NCI-H2081 (cell line): ENCODE data around the gene SCRN1.
A peak's percentile ranks its signal among the peaks of the same experiment; 100 is the strongest.

ENCODE experiments used
- DNase-seq, 2 experiments: peaks; one replicate each; lab custom pipeline; 2025; lab: John Stamatoyannopoulos, UW

Gene SCRN1

GRCh38 chr7:29926741-29927140 is 62.9 kb downstream of the SCRN1 start:
- no peak for DNase-seq

GRCh38 chr7:29926216-29926615 is 63.4 kb downstream of the SCRN1 start:
- no peak for DNase-seq

- DNase-seq: no peak
Observed at GRCh38 chr7:29924684-29925083, 64.9 kb downstream of the SCRN1 start.

GRCh38 chr7:29924006-29924405 is 65.6 kb downstream of the SCRN1 start:
- DNase-seq: no peak

GRCh38 chr7:29922921-29923700 is 66.5 kb downstream of the SCRN1 start:
- DNase-seq: no peak

GRCh38 chr7:29921404-29922010 is 68.1 kb downstream of the SCRN1 start:
- peak; percentile 37 to 73 for DNase-seq

- no peak for DNase-seq
Observed at GRCh38 chr7:29920491-29920890, 69.1 kb downstream of the SCRN1 start.

- no peak for DNase-seq
Observed at GRCh38 chr7:29919790-29920189, 69.8 kb downstream of the SCRN1 start.

GRCh38 chr7:29918850-29919249 is 70.8 kb downstream of the SCRN1 start:
- no peak for DNase-seq

GRCh38 chr7:29917641-29918040 is 72.0 kb downstream of the SCRN1 start:
- DNase-seq: no peak

- no peak for DNase-seq
Observed at GRCh38 chr7:29915481-29916215, 74.0 kb downstream of the SCRN1 start.

GRCh38 chr7:29914180-29914579 is 75.4 kb downstream of the SCRN1 start:
- DNase-seq: no peak

- DNase-seq: no peak
Observed at GRCh38 chr7:29906200-29907022, 83.2 kb downstream of the SCRN1 start.

- DNase-seq: no peak
Observed at GRCh38 chr7:29900745-29901144, 88.9 kb downstream of the SCRN1 start.

GRCh38 chr7:29898301-29898700 is 91.3 kb downstream of the SCRN1 start:
- no peak for DNase-seq

GRCh38 chr7:29896685-29897411 is 92.8 kb downstream of the SCRN1 start:
- no peak for DNase-seq

- DNase-seq: no peak
Observed at GRCh38 chr7:29895559-29895958, 94.0 kb downstream of the SCRN1 start.

- no peak for DNase-seq
Observed at GRCh38 chr7:29894256-29894655, 95.3 kb downstream of the SCRN1 start.

GRCh38 chr7:29893351-29893965 is 96.1 kb downstream of the SCRN1 start:
- no peak for DNase-seq

- DNase-seq: no peak
Observed at GRCh38 chr7:29892231-29892630, 97.4 kb downstream of the SCRN1 start.

GRCh38 chr7:29891766-29892165 is 97.8 kb downstream of the SCRN1 start:
- DNase-seq: no peak
